Smooth muscle cell (in vitro differentiated cells): ENCODE measurements around the gene ATG9B. TPM values are rescaled to one million over a fixed set of nuclear protein-coding genes. Genes with fewer than 3 reads are reported as not detected.
"Not testable (repeated sequence)": the region's sequence is repeated elsewhere in the genome, so short reads cannot be mapped to it uniquely, and the experiment has no call there.

Source experiments
- DNase-seq: peaks from one replicate; lab custom pipeline; 2025; ENCODE audit not compliant: unreplicated experiment; lab: John Stamatoyannopoulos, UW
- H2AFZ ChIP-seq: fragments of 200-600 bp; sonication (generic); 2 replicates; pipeline ENCODE4 v1.6.0; 2016; ENCODE audit warnings: antibody characterized with exemption, low read depth, mild to moderate bottlenecking
- H3F3A ChIP-seq: fragments of 200-600 bp; sonication (generic); 2 replicates; pipeline ENCODE4 v1.6.0; 2017; ENCODE audit warnings: antibody characterized with exemption, low read depth
- H3K27ac ChIP-seq: fragments of 200-600 bp; sonication (generic); 2 replicates; pipeline ENCODE4 v1.5.1; 2016; ENCODE audit warnings: low read depth, mild to moderate bottlenecking
- H3K27me3 ChIP-seq: fragments of 200-600 bp; sonication (generic); 2 replicates; pipeline ENCODE4 v1.6.1; 2016; ENCODE audit warnings: low read depth, mild to moderate bottlenecking
- H3K36me3 ChIP-seq: fragments of 200-600 bp; sonication (generic); 2 replicates; pipeline ENCODE4 v1.5.1; 2016; ENCODE audit warnings: low read depth
- H3K4me1 ChIP-seq: fragments of 200-600 bp; sonication (generic); 2 replicates; pipeline ENCODE4 v1.5.1; 2016; ENCODE audit warnings: low read depth
- H3K4me2 ChIP-seq: fragments of 200-600 bp; sonication (generic); 2 replicates; pipeline ENCODE4 v1.6.0; 2016; ENCODE audit warnings: mild to moderate bottlenecking
- H3K4me3 ChIP-seq: fragments of 200-600 bp; sonication (generic); 2 replicates; pipeline ENCODE4 v1.5.1; 2016; ENCODE audit warnings: mild to moderate bottlenecking
- H3K79me2 ChIP-seq: fragments of 200-600 bp; sonication (generic); 2 replicates; pipeline ENCODE4 v1.6.0; 2016; ENCODE audit warnings: low read depth, mild to moderate bottlenecking
- H3K9ac ChIP-seq: fragments of 200-600 bp; sonication (generic); 2 replicates; pipeline ENCODE4 v1.6.0; 2016; ENCODE audit warnings: low read depth
- H3K9me3 ChIP-seq: fragments of 200-600 bp; sonication (generic); replicated peaks from 2 replicates; pipeline ENCODE4 v1.5.1; 2016; ENCODE audit warnings: low read depth
- H4K20me1 ChIP-seq: fragments of 200-600 bp; sonication (generic); 2 replicates; pipeline ENCODE4 v1.6.0; 2016; ENCODE audit warnings: low read depth
- WGBS: methylation state at CpG from one replicate; pipeline ENCODE4 v1.1.7; 2016; ENCODE audit warnings: low lambda C conversion rate; 5-methylcytosine and 5-hydroxymethylcytosine counted together
- polyA plus RNA-seq: library from polyadenylated mRNA; unstranded; fragments of >200 nt; fragmentation: Nextera tagmentation; extraction: Ambion mirVana; gene quantifications from 2 replicates; pipeline ENCODE4 v1.2.1, GENCODE V29; 2016
- total RNA-seq: library from RNA; depleted of rRNA; stranded (reverse); fragments of >200 nt; gene quantifications from 2 replicates; pipeline ENCODE4 v1.2.3, GENCODE V29; 2014
- TF ChIP-seq, protein P1 (sequence below): fragments of 200-600 bp; sonication (generic); IDR thresholded peaks from 2 replicates; pipeline ENCODE4 v1.5.1; 2017; ENCODE audit warnings: borderline replicate concordance, mild to moderate bottlenecking, antibody characterized with exemption; ENCODE audit not compliant: insufficient read depth, poor library complexity, severe bottlenecking

ATG9B gene
- total and polyA plus RNA-seq, 2 experiments from 2014 or later, result 2.6 to 6.5 TPM

DNA sequence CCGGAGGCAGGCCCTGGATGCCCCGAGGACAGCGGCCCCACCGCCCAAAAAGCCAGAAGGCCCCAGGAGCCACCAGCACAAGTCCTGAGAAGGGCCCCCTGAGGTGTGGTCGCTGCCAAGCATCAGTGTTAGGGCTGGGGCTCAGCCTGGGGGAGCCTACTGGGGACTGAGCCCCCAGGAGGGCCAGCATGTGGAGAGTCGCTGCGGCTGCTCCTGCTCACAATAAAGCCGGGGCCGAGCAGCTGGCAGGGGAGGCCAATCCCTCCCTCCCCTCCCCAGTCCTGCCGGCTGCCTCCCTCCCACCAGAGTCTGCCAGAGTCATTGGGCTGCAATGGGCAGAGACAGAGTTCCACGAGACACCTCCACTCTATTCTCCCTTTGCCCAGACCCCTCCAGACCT is 21.0 kb upstream of the ATG9B start:
- no peaks in the 10 kb centered on the region for H3K79me2 ChIP-seq
- no peak overlapping the region for H3K27ac ChIP-seq
- no peaks in the 10 kb centered on the region for H3K27me3 ChIP-seq
- DNase-seq, result no peak
- H2AFZ ChIP-seq, result no peak overlapping the region
- no peak overlapping the region for H3K4me2 ChIP-seq
- no peak overlapping the region for H3K9ac ChIP-seq
- TF ChIP-seq, protein P1, sequence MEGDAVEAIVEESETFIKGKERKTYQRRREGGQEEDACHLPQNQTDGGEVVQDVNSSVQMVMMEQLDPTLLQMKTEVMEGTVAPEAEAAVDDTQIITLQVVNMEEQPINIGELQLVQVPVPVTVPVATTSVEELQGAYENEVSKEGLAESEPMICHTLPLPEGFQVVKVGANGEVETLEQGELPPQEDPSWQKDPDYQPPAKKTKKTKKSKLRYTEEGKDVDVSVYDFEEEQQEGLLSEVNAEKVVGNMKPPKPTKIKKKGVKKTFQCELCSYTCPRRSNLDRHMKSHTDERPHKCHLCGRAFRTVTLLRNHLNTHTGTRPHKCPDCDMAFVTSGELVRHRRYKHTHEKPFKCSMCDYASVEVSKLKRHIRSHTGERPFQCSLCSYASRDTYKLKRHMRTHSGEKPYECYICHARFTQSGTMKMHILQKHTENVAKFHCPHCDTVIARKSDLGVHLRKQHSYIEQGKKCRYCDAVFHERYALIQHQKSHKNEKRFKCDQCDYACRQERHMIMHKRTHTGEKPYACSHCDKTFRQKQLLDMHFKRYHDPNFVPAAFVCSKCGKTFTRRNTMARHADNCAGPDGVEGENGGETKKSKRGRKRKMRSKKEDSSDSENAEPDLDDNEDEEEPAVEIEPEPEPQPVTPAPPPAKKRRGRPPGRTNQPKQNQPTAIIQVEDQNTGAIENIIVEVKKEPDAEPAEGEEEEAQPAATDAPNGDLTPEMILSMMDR, result no peak
- peaks cover 2% of the 10 kb centered on the region for H3F3A ChIP-seq
- H3K4me3 ChIP-seq, result no peak overlapping the region
- H3K36me3 ChIP-seq, result no peaks in the 10 kb centered on the region
- H4K20me1 ChIP-seq, result no peaks in the 10 kb centered on the region
- WGBS, result 93% methylated on average over 11 of the region's 11 CpGs
- H3K4me1 ChIP-seq, result peaks cover 1% of the 10 kb centered on the region
- no peaks in the 10 kb centered on the region for H3K9me3 ChIP-seq

DNA sequence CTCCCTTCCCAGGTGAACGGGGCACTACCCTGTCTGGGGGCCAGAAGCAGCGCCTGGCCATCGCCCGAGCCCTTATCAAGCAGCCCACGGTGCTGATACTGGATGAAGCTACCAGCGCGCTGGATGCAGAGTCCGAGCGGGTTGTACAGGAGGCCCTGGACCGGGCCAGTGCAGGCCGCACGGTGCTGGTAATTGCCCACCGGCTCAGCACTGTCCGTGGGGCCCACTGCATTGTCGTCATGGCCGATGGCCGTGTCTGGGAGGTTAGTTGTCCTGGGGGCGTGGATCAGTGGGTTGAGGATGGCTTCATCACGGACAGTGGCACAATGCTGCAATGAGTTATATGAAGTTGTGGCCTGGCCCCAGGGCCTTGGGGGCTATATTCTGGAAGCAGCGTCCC is 19.7 kb upstream of the ATG9B start:
- DNase-seq, result no peak
- Histone ChIP-seq H3K79me2 (no peaks in the 10 kb centered on the region), H3K9me3 (no peaks in the 10 kb centered on the region), H3K9ac (no peak overlapping the region), H3K27me3 (no peaks in the 10 kb centered on the region), H3F3A (peaks cover 9% of the 10 kb centered on the region), H3K27ac (no peak overlapping the region), H3K4me3 (no peak overlapping the region), H4K20me1 (no peaks in the 10 kb centered on the region), H3K4me1 (peaks cover 4% of the 10 kb centered on the region), H3K36me3 (no peaks in the 10 kb centered on the region), H3K4me2 (no peak overlapping the region), H2AFZ (no peak overlapping the region)
- TF ChIP-seq, protein P1, result no peak
- WGBS, result 95% methylated on average over 20 of the region's 20 CpGs

DNA sequence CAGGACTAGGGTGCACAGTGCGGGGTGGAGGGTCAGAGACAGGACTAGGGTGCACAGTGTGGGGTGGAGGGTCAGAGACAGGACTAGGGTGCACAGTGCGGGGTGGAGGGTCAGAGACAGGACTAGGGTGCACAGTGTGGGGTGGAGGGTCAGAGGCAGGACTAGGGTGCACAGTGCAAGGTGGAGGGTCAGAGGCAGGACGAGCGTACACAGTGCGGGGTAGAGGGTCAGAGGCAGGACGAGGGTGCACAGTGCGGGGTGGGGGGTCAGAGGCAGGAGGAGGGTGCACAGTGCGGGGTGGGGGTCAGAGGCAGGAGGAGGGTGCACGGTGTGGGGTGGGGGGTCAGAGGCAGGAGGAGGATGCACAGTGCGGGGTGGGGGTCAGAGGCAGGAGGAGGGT is 19.2 kb upstream of the ATG9B start:
- 100% methylated on average over 2 of the region's 10 CpGs for WGBS
- not testable (repeated sequence) for H3K27ac ChIP-seq, H3K4me3 ChIP-seq, H3K9me3 ChIP-seq, H3K36me3 ChIP-seq, H3K9ac ChIP-seq, H4K20me1 ChIP-seq, H3K4me1 ChIP-seq, H2AFZ ChIP-seq, H3K4me2 ChIP-seq, H3K27me3 ChIP-seq, DNase-seq, H3K79me2 ChIP-seq
- peaks cover 14% of the 10 kb centered on the region for H3F3A ChIP-seq

DNA sequence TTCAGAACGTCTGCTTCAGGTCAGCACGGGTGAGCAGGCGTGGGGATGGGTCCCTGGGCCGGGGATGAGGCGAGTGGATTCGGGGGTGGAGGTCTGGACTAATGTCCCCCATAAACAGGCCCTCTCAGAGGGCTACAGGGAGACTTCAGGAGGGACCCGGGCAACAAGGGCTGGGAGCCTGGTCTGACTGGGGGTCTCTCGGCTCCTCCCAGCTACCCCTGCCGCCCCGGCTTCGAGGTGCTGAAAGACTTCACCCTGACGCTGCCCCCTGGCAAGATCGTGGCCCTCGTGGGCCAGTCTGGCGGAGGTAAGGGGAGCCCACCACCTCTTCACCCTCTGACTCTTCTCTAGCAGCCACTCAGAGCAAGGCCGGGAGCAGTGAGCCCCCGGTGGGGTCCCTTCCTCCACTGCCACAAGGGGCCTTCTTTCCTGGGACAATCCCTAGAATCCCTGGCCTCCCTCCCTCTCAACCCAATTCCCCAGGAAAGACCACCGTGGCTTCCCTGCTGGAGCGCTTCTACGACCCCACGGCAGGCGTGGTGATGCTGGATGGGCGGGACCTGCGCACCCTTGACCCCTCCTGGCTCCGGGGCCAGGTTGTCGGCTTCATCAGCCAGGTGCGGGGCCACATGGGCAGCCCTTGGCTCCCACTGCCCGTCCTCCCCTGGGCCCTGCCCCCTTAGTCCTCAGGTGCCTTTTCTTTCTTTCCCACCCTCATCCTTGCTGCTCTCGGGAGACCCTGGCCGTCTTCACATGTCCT is 16.5 kb upstream of the ATG9B start:
- no peak overlapping the region for H3K4me3 ChIP-seq
- H4K20me1 ChIP-seq, result no peaks in the 10 kb centered on the region
- peak overlapping the region; percentile 53 for H3K9ac ChIP-seq
- no peak for DNase-seq
- no peaks in the 10 kb centered on the region for H3K9me3 ChIP-seq
- TF ChIP-seq, protein P1, result no peak
- H3F3A ChIP-seq, result peaks cover 21% of the 10 kb centered on the region
- peaks cover 4% of the 10 kb centered on the region for H3K4me1 ChIP-seq
- H3K27ac ChIP-seq, result peak overlapping the region; percentile 98
- H3K79me2 ChIP-seq, result no peaks in the 10 kb centered on the region
- H3K4me2 ChIP-seq, result peak overlapping the region; percentile 69
- H2AFZ ChIP-seq, result no peak overlapping the region
- 96% methylated on average over 30 of the region's 30 CpGs for WGBS
- H3K36me3 ChIP-seq, result no peaks in the 10 kb centered on the region
- H3K27me3 ChIP-seq, result no peaks in the 10 kb centered on the region
